IMR-90 (cell line): ENCODE measurements around the gene STAT6. TPM values are rescaled to one million over a fixed set of nuclear protein-coding genes. Genes with fewer than 3 reads are reported as not detected.
A peak's percentile ranks its signal among the peaks of the same experiment; 100 is the strongest.

ENCODE experiments used
- ATAC-seq: fragments of 200-7000 bp; cut with Tn5 transposase; 2 replicates; pipeline ENCODE4 v1.9.1; 2020; ENCODE audit warnings: low read depth, mild to moderate bottlenecking, moderate library complexity
- BruUV-seq: library from RNA; stranded (reverse); fragments of 400-500 nt; replicated peaks from 2 replicates; lab custom pipeline; 2021; lab: Mats Ljungman, UMichigan
- CTCF ChIA-PET: fragments of 300-600 bp; formaldehyde crosslinking; extraction: SDS; loops from one replicate; lab custom pipeline; 2021; ENCODE audit warnings: antibody characterized with exemption; lab: Yijun Ruan, JAX
- POLR2A ChIA-PET: fragments of 300-600 bp; sonication (Branson Sonifier 250); formaldehyde crosslinking; loops from one replicate; lab custom pipeline; 2022; ENCODE audit warnings: antibody characterized with exemption; ENCODE audit not compliant: unreplicated experiment; lab: Charles Lee
- DNase-seq: peaks from one replicate; pipeline ENCODE4 v3.0.0; 2013
- H2AFZ ChIP-seq: replicated peaks from 2 replicates; pipeline ENCODE3; 2013; ENCODE audit warnings: low read length, mild to moderate bottlenecking; ENCODE audit not compliant: poor library complexity
- H2AK5ac ChIP-seq: 2 replicates; pipeline ENCODE4 v1.6.1; 2013; ENCODE audit warnings: low read depth, low read length, inconsistent platforms
- H2AK9ac ChIP-seq: replicated peaks from 2 replicates; pipeline ENCODE3; 2013; ENCODE audit warnings: mild to moderate bottlenecking, low read depth, low read length, moderate library complexity; ENCODE audit not compliant: poor library complexity
- H2BK120ac ChIP-seq: 2 replicates; pipeline ENCODE4 v1.6.1; 2013; ENCODE audit warnings: low read depth, low read length, inconsistent platforms
- H2BK15ac ChIP-seq: 3 replicates; pipeline ENCODE4 v1.6.1; 2013; ENCODE audit warnings: low read depth, low read length, inconsistent platforms
- H2BK20ac ChIP-seq: 2 replicates; pipeline ENCODE4 v1.6.1; 2013; ENCODE audit warnings: low read depth, mild to moderate bottlenecking, inconsistent platforms, low read length, moderate library complexity
- H2BK5ac ChIP-seq: 2 replicates; pipeline ENCODE4 v1.6.1; 2013; ENCODE audit warnings: mild to moderate bottlenecking, low read depth, low read length, inconsistent platforms; ENCODE audit not compliant: poor library complexity, severe bottlenecking
- H3K14ac ChIP-seq: replicated peaks from 2 replicates; pipeline ENCODE4 v1.6.1; 2013; ENCODE audit warnings: low read depth, low read length, inconsistent platforms
- H3K18ac ChIP-seq: 2 replicates; pipeline ENCODE4 v1.6.1; 2013; ENCODE audit warnings: low read depth, low read length, control low read depth
- H3K23ac ChIP-seq: 2 replicates; pipeline ENCODE4 v1.6.1; 2013; ENCODE audit warnings: low read depth, low read length, inconsistent platforms
- H3K27ac ChIP-seq: 2 replicates; pipeline ENCODE4 v1.5.1; 2013; ENCODE audit warnings: mild to moderate bottlenecking, control low read depth, low read length; ENCODE audit not compliant: insufficient read depth
- H3K27me3 ChIP-seq: 2 replicates; pipeline ENCODE4 v1.6.1; 2013; ENCODE audit warnings: low read length; ENCODE audit not compliant: control insufficient read depth, insufficient read depth
- H3K36me3 ChIP-seq: 2 replicates; pipeline ENCODE4 v1.6.1; 2013; ENCODE audit warnings: low read length, mixed read lengths; ENCODE audit not compliant: control insufficient read depth, insufficient read depth
- H3K4ac ChIP-seq: 2 replicates; pipeline ENCODE4 v1.6.1; 2013; ENCODE audit warnings: low read depth, low read length, inconsistent platforms
- H3K4me1 ChIP-seq: 2 replicates; pipeline ENCODE4 v1.6.1; 2013; ENCODE audit warnings: low read length, mixed read lengths; ENCODE audit not compliant: control insufficient read depth, insufficient read depth
- H3K4me2 ChIP-seq: 2 replicates; pipeline ENCODE4 v1.6.1; 2013; ENCODE audit warnings: low read depth, mild to moderate bottlenecking, control low read depth, low read length, moderate library complexity
- H3K4me3 ChIP-seq: 2 replicates; pipeline ENCODE4 v1.5.1; 2013; ENCODE audit warnings: low read depth, mild to moderate bottlenecking, control low read depth, low read length, moderate library complexity; ENCODE audit not compliant: insufficient read depth
- H3K56ac ChIP-seq: 2 replicates; pipeline ENCODE4 v1.6.1; 2013; ENCODE audit warnings: low read length, inconsistent platforms; ENCODE audit not compliant: insufficient read depth; ENCODE audit errors: extremely low read depth
- H3K79me1 ChIP-seq, 2 experiments: 2 replicates each; pipeline ENCODE4 v1.6.1; 2013; ENCODE audit warnings: low read length in 2 of 2, inconsistent platforms in 1 of 2, low read depth in 1 of 2
- H3K9ac ChIP-seq: 2 replicates; pipeline ENCODE4 v1.6.1; 2013; ENCODE audit warnings: low read depth, low read length, control low read depth
- H3K9me1 ChIP-seq: 2 replicates; pipeline ENCODE4 v1.6.1; 2013; ENCODE audit warnings: low read length, inconsistent platforms; ENCODE audit not compliant: insufficient read depth
- H3K9me3 ChIP-seq: 2 replicates; pipeline ENCODE4 v1.6.1; 2013; ENCODE audit warnings: low read length; ENCODE audit not compliant: control insufficient read depth, insufficient read depth
- H4K20me1 ChIP-seq: 2 replicates; pipeline ENCODE4 v1.6.1; 2013; ENCODE audit warnings: low read length, inconsistent platforms; ENCODE audit not compliant: insufficient read depth
- H4K5ac ChIP-seq: 2 replicates; pipeline ENCODE4 v1.6.1; 2013; ENCODE audit warnings: mild to moderate bottlenecking, low read depth, low read length, control low read depth
- H4K8ac ChIP-seq, 2 experiments: 2 replicates each; pipeline ENCODE4 v1.6.1; 2013; ENCODE audit warnings: low read depth in 2 of 2, low read length in 2 of 2, control low read depth in 1 of 2, inconsistent platforms in 1 of 2
- H4K91ac ChIP-seq: 2 replicates; pipeline ENCODE4 v1.6.1; 2013; ENCODE audit warnings: low read depth, low read length, inconsistent platforms; ENCODE audit not compliant: insufficient read depth
- FOS ChIP-seq: fragments of 150-350 bp; IDR thresholded peaks from 2 replicates; pipeline ENCODE4 v1.6.1; 2016; ENCODE audit warnings: low read depth, low read length
- MAFK ChIP-seq: IDR thresholded peaks from 2 replicates; pipeline ENCODE4 v1.6.1; 2012; ENCODE audit warnings: low read depth, low read length, improper control_type of control experiment
- MAZ ChIP-seq: IDR thresholded peaks from 2 replicates; pipeline ENCODE4 v1.6.1; 2012; ENCODE audit warnings: low read depth, mild to moderate bottlenecking, low read length, improper control_type of control experiment, moderate library complexity, borderline replicate concordance
- NFE2L2 ChIP-seq: fragments of 150-350 bp; IDR thresholded peaks from 2 replicates; pipeline ENCODE4 v1.6.1; 2016; ENCODE audit warnings: low read depth, mild to moderate bottlenecking, low read length
- POLR2A ChIP-seq: IDR thresholded peaks from 2 replicates; pipeline ENCODE4 v1.6.1; 2012; ENCODE audit warnings: mild to moderate bottlenecking, low read depth, low read length
- RCOR1 ChIP-seq: IDR thresholded peaks from 2 replicates; pipeline ENCODE4 v1.6.1; 2012; ENCODE audit warnings: mild to moderate bottlenecking, low read length, improper control_type of control experiment; ENCODE audit not compliant: insufficient replicate concordance
- SMC3 ChIP-seq: fragments of 150-350 bp; IDR thresholded peaks from 2 replicates; pipeline ENCODE4 v1.6.1; 2016; ENCODE audit warnings: low read depth, mild to moderate bottlenecking, antibody characterized with exemption, low read length, moderate library complexity
- WGBS, 2 experiments: methylation state at CpG; one replicate each; pipeline versions ENCODE4 v1.1.5 to v1.1.7; 2013; ENCODE audit warnings: missing lambda C conversion rate in 2 of 2; ENCODE audit not compliant: insufficient read length in 1 of 2; ENCODE audit errors: extremely low coverage in 2 of 2; 5-methylcytosine and 5-hydroxymethylcytosine counted together
- dilution Hi-C: fragments of 300-500 bp; cut with HindIII; formaldehyde crosslinking; loops from one replicate; pipeline ENCODE4 v1.14.3; 2018; ENCODE audit warnings: low sequenced_read_pairs; ENCODE audit not compliant: unreplicated experiment
- in situ Hi-C: fragments of 300-500 bp; cut with MboI; formaldehyde crosslinking; loops from 3 replicates; pipeline ENCODE4 v1.14.3; 2019; ENCODE audit warnings: low sequenced_read_pairs, inconsistent platforms, mixed read lengths
- intact Hi-C: fragments of 100-400 bp; cut with micrococcal nuclease; formaldehyde crosslinking; loops from 2 replicates; pipeline ENCODE4 v1.10.0; 2022
- polyA plus RNA-seq, 3 experiments: library from polyadenylated mRNA; depleted of rRNA; stranded (reverse); fragments of >200 nt; gene quantifications; 2 replicates each; pipeline ENCODE4 v1.2.3, GENCODE V29; 2012; ENCODE audit warnings: low replicate concordance in 1 of 3
- total RNA-seq: library from RNA; depleted of rRNA; stranded (reverse); fragments of >200 nt; gene quantifications from 2 replicates; pipeline ENCODE4 v1.2.3, GENCODE V29; 2012
- TF ChIP-seq, protein P1 (sequence below): fragments of 150-350 bp; IDR thresholded peaks from 2 replicates; pipeline ENCODE4 v1.6.1; 2017; ENCODE audit warnings: mild to moderate bottlenecking, antibody characterized with exemption, low read length, low read depth

Gene STAT6
- total and polyA plus RNA-seq, 2 of the 4 experiments (the other 2 are of a cell fraction), result 43.4 to 96.9 TPM

DNA sequence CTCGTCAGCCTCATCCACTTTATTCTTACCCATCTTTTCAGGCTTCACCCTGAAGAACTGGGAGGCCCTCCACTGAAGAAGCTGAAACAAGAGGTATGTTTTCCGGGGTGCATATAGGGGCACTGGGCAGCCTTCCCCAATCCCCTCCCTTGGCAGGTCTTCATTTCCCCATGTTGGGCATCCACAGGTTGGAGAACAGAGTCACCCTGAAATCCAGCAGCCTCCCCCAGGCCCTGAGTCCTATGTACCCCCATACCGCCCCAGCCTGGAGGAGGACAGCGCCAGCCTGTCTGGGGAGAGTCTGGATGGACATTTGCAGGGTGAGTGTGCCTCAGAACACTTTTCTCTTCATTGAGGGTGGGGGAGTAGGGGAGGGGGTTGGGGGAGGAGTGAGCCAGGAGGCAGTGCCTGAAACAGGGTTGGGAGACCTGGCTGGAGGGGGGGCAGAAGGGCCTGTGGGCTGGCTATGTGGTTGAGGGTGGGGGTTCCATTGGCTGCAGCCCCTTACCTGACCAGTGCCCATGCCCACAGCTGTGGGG, 18.2 kb downstream of the STAT6 start:
- DNase-seq, result no peak
- H3K18ac ChIP-seq, result no peak overlapping the region
- H3K4me1 ChIP-seq, result peaks cover 41% of the 10 kb centered on the region
- H3K4me3 ChIP-seq, result no peak overlapping the region
- H2AK9ac ChIP-seq, result peak overlapping the region; percentile 84
- ChIA-PET POLR2A (interaction anchor here (1.2 kb wide), 1 partner anchor 19 kb away, joined by 4 read pairs; the partner anchor contains the start of gene STAT6), CTCF (interaction anchor here (0.6 to 2.0 kb wide), 4 partner anchors 14 to 35 kb away, joined by 3 to 8 read pairs (median 5); partner anchors contain the start of genes LRP1 and STAT6)
- H3K36me3 ChIP-seq, result peaks cover 65% of the 10 kb centered on the region
- no peak overlapping the region; the same call in 1 of the 2 replicates for H3K14ac ChIP-seq
- no peak for TF ChIP-seq MAFK
- TF ChIP-seq, protein P1, sequence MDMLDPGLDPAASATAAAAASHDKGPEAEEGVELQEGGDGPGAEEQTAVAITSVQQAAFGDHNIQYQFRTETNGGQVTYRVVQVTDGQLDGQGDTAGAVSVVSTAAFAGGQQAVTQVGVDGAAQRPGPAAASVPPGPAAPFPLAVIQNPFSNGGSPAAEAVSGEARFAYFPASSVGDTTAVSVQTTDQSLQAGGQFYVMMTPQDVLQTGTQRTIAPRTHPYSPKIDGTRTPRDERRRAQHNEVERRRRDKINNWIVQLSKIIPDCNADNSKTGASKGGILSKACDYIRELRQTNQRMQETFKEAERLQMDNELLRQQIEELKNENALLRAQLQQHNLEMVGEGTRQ, result no peak
- no peak for TF ChIP-seq POLR2A
- no peak for TF ChIP-seq NFE2L2
- TF ChIP-seq MAZ, result no peak
- no peak for TF ChIP-seq SMC3
- TF ChIP-seq RCOR1, result no peak
- no peak for TF ChIP-seq FOS
- no peaks in the 10 kb centered on the region for H3K9me3 ChIP-seq
- H3K79me1 ChIP-seq, result peaks cover 13 to 65% of the 10 kb centered on the region in 2 experiments
- peak overlapping the region; percentile 16 for H2AFZ ChIP-seq
- peak overlapping the region; percentile 82; the same call in 1 of the 2 replicates for H3K23ac ChIP-seq
- 60% methylated on average over 1 of the region's 4 CpGs; no CpG with 5 or more reads in 1 of the 2 experiments for WGBS, 2 experiments
- H2AK5ac ChIP-seq, result 0 out of 2 replicates have a peak overlapping the region, but pooled peaks have one; percentile 69
- H3K27me3 ChIP-seq, result no peaks in the 10 kb centered on the region
- H3K4me2 ChIP-seq, result peak overlapping the region; percentile 13; the same call in 1 of the 2 replicates
- H4K8ac ChIP-seq, result no peak overlapping the region
- peak overlapping the region; percentile 81; the same call in 1 of the 2 replicates for H3K4ac ChIP-seq
- H3K27ac ChIP-seq, result peak overlapping the region; percentile 81
- no peak overlapping the region for H2BK20ac ChIP-seq
- H3K56ac ChIP-seq, result no peak overlapping the region
- in situ Hi-C loops (no loop called here), dilution Hi-C loops (no loop called here), intact Hi-C loops (loop anchor here (1.0 kb wide), 2 partner anchors 18 to 24 kb away; partner anchors contain the start of gene STAT6)
- no peak overlapping the region for H2BK15ac ChIP-seq
- H2BK120ac ChIP-seq, result no peak overlapping the region
- peak overlapping the region; percentile 75 for H2BK5ac ChIP-seq
- H3K9ac ChIP-seq, result peak overlapping the region; percentile 70
- no peak overlapping the region; the same call in 1 of the 2 replicates for H4K91ac ChIP-seq
- ATAC-seq, result no peak
- H4K20me1 ChIP-seq, result peaks cover 67% of the 10 kb centered on the region
- no TSS peak for BruUV-seq
- no peak overlapping the region for H4K5ac ChIP-seq
- peaks cover 4% of the 10 kb centered on the region; the same call in 1 of the 2 replicates for H3K9me1 ChIP-seq
